Cardiac fibroblast (primary cell): Measurements from ENCODE around the gene PCDHGB2.
"Not testable (repeated sequence)": the region's sequence is repeated elsewhere in the genome, so short reads cannot be mapped to it uniquely, and the experiment has no call there.

ENCODE experiments used
- DNase-seq, 2 donors: peaks; one replicate each; pipeline versions ENCODE4 v3.0.0 to v3.0.0-alpha.2; 2010; ENCODE audit warnings: low read depth in 2 of 2
- H3K4me3 ChIP-seq, 2 donors: replicated peaks in 1 of 2; 1 replicate in 1 of 2; 2 replicates in 1 of 2; pipeline ENCODE4 v1.5.1; 2011; ENCODE audit warnings: low read depth in 2 of 2, low read length in 2 of 2, mild to moderate bottlenecking in 2 of 2, moderate library complexity in 1 of 2
- TF ChIP-seq, protein P1 (sequence below): IDR thresholded peaks from one replicate; pipeline ENCODE4 v1.5.1; 2011; ENCODE audit warnings: low read depth, mild to moderate bottlenecking, low read length, inconsistent platforms

PCDHGB2 gene

DNA sequence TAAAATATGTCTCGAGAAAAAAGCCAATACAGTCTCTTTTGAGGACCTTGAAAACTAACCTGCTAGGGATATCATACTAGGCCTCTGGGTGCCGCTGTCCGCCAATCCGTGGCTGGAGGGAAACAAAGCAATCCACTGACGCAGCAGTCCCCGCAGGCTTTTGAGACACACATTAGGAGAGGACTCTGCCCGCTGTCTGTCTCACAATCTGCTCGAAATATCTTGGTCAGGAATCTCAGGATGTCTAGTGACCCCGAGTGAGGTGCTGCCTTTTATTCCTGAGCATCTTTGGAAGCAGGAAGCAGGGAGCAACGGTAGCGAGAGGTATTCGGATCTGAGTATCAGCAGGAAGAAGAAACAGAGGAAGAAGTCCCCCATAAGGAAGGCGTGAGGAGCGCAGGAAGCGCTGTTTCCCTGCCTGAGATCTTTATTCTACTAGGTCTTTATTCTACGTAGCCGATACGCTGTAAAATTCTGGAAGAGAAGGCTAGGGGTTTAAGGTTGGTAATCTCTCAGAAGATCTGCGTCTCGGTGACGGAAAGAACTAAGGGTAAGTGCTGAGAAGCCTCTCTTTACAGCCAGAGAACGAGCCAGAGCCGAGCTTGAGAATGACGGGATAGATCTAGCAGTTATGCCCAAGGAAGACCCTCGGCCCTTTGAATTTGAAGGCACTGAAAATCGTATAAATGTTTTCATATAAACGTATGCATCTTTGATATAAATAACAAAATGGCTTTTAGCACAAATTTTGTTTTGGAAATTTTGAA is 33.5 kb upstream of the PCDHGB2 start:
- DNase-seq = peak; percentile 72 to 81
- H3K4me3 ChIP-seq = peak overlapping the region; percentile 35 to 41
- TF ChIP-seq, protein P1, sequence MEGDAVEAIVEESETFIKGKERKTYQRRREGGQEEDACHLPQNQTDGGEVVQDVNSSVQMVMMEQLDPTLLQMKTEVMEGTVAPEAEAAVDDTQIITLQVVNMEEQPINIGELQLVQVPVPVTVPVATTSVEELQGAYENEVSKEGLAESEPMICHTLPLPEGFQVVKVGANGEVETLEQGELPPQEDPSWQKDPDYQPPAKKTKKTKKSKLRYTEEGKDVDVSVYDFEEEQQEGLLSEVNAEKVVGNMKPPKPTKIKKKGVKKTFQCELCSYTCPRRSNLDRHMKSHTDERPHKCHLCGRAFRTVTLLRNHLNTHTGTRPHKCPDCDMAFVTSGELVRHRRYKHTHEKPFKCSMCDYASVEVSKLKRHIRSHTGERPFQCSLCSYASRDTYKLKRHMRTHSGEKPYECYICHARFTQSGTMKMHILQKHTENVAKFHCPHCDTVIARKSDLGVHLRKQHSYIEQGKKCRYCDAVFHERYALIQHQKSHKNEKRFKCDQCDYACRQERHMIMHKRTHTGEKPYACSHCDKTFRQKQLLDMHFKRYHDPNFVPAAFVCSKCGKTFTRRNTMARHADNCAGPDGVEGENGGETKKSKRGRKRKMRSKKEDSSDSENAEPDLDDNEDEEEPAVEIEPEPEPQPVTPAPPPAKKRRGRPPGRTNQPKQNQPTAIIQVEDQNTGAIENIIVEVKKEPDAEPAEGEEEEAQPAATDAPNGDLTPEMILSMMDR = peak; percentile 78

DNA sequence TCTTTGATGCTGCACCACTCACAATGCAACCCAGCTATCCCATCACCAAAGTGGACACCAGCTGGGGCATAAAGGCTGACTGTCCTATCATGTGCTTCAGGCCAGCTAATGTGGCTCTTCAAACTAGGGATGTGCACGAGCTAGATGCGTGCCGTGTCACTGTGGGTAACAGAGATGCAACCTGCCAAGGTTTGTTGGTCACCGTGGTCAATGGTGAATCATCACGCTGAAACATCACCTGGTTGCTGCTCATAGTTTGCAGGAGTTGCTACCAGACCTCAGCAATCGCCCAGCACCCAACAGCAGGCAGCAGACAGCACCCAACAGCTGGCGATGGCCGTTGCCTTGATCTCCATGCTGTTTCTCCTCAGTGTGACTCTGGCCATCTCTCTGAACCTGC is 31.6 kb upstream of the PCDHGB2 start:
- TF ChIP-seq, protein P1 = no peak
- no peak for DNase-seq
- no peak overlapping the region for H3K4me3 ChIP-seq

DNA sequence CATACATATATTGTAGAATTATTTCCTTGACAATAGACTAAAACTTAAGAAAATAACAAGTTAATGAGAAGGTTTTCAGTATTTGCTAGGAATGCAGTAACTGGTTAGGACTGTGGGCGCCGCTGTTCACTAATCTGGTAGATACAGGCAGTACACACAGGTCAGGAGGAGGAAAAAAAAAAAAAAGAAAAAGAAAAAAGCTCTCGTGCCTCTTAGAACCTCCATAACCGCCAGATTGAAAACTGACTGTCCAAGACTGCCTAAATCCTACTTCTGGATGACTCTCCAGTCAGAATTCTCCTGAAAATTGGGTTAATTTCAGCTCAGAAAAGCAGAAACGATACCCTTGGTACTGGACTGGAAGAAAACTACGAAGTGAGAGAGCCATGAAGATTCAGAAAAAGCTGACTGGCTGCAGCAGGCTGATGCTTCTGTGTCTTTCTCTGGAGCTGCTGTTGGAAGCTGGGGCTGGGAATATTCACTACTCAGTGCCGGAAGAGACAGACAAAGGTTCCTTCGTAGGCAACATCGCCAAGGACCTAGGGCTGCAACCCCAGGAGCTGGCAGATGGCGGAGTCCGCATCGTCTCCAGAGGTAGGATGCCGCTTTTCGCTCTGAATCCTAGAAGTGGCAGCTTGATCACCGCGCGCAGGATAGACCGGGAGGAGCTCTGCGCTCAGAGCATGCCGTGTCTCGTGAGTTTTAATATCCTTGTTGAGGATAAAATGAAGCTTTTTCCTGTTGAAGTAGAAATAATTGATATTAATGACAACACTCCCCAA is 29.3 kb upstream of the PCDHGB2 start, which contains the start of gene PCDHGA1:
TSS of gene PCDHGA1 (plus strand) at position 216 of the 782 bp plus-strand sequence.
- peak; percentile 59 to 75 for DNase-seq
- TF ChIP-seq, protein P1 = peak; percentile 72
- H3K4me3 ChIP-seq = peak within 1 kb of the TSS; percentile 0 to 35

DNA sequence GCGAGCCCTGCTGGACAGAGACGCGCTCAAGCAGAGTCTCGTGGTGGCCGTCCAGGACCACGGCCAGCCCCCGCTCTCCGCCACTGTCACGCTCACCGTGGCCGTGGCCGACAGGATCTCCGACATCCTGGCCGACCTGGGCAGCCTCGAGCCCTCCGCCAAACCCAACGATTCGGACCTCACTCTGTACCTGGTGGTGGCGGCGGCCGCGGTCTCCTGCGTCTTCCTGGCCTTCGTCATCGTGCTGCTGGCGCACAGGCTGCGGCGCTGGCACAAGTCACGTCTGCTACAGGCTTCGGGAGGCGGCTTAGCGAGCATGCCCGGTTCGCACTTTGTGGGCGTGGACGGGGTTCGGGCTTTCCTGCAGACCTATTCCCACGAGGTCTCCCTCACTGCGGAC is 27.2 kb upstream of the PCDHGB2 start:
- H3K4me3 ChIP-seq, DNase-seq: not testable (repeated sequence)

DNA sequence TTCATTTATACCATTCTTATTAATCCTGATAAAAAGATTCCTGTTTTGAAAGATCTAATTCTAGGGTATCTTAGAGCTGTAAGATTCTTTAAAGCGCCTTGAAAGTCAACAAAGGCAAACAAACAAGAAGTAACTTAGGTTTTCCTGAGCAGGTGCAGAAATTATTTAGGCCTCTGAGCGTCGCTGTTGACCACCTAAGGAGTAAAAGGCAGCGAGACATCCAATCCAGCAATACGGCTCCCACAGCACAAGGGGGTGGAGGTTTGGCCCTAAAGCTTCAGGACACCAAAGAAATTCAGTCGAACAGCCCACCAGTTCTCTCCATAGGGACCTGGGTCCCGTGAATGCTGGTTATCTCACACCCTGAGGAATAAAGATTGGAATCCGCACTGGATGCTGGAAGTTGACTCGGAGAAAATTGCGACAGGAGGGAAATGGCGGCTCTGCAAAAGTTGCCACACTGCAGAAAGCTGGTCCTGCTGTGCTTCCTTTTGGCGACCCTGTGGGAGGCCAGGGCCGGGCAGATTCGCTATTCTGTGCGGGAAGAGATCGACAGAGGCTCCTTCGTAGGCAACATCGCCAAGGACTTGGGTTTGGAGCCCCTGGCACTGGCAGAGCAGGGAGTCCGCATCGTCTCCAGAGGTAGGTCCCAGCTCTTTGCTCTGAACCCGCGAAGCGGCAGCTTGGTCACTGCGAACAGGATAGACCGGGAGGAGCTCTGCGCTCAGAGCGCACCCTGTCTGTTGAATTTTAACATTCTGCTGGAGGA is 21.1 kb upstream of the PCDHGB2 start, which contains the start of gene PCDHGA2:
TSS of gene PCDHGA2 (plus strand) at position 223 of the 769 bp plus-strand sequence.
- H3K4me3 ChIP-seq = peak within 1 kb of the TSS; percentile 29 to 33
- TF ChIP-seq, protein P1 = peak; percentile 49
- peak; percentile 54 to 73 for DNase-seq

DNA sequence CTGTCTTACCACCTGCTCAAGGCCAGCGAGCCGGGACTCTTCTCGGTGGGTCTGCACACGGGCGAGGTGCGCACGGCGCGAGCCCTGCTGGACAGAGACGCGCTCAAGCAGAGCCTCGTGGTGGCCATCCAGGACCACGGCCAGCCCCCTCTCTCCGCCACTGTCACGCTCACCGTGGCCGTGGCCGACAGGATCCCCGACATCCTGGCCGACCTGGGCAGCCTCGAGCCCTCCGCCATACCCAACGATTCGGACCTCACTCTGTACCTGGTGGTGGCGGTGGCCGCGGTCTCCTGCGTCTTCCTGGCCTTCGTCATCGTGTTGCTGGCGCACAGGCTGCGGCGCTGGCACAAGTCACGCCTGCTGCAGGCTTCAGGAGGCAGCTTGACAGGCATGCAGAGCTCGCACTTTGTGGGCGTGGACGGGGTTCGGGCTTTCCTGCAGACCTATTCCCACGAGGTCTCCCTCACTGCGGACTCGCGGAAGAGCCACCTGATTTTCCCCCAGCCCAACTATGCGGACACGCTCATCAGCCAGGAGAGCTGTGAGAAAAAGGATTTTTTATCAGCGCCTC is 18.9 kb upstream of the PCDHGB2 start:
- H3K4me3 ChIP-seq, DNase-seq: not testable (repeated sequence)

DNA sequence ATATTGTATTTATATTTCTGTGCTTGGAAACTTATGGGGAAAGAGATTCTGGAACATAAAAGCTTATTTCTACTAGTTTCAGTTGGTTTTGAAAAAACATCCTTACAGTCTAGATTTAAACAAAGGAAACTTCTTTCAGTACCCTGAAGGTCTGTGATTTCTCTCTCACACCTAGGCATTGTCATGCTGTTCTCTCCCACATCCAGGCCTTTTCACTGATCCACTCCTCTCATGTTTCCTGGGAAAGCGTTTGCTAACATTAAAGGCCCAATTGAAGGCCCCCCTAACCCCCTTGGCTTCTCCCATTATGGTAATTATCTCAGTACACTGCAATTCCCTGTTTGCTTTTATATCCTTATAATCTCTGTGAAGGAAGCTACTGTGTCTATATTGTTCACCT is 17.0 kb upstream of the PCDHGB2 start:
- DNase-seq = no peak
- TF ChIP-seq, protein P1 = no peak

More for the DNA sequence above, 17.0 kb upstream of the PCDHGB2 start:
- no peak overlapping the region for H3K4me3 ChIP-seq
